CD4-positive, alpha-beta T cell treated with Interleukin-10 for 1 hour (primary cell): ENCODE measurements around the gene IRF4.

Experiments used
- DNase-seq: peaks from one replicate; pipeline ENCODE4 v3.0.0-alpha.2; 2020

Gene IRF4

GRCh38 chr6:391559-392440, at the start of gene IRF4:
Gene IRF4 (plus strand): TSS chr6:391752. CDS start chr6:393153, 1,401 bp downstream.
- peak; percentile 60 for DNase-seq

- no peak for DNase-seq
Measured at GRCh38 chr6:341914-342831, 49.4 kb upstream of the IRF4 start.

GRCh38 chr6:342832-343179, 48.7 kb upstream of the IRF4 start:
- no peak for DNase-seq

- no peak for DNase-seq
Measured at GRCh38 chr6:343226-343935, 48.2 kb upstream of the IRF4 start.

GRCh38 chr6:343960-344815, 47.4 kb upstream of the IRF4 start:
- no peak for DNase-seq

- DNase-seq, result no peak
Measured at GRCh38 chr6:344816-345340, 46.7 kb upstream of the IRF4 start.

GRCh38 chr6:345747-346385, 45.7 kb upstream of the IRF4 start:
- DNase-seq, result no peak

- DNase-seq, result no peak
Measured at GRCh38 chr6:346386-347030, 45.0 kb upstream of the IRF4 start.

GRCh38 chr6:347232-347631, 44.3 kb upstream of the IRF4 start:
- DNase-seq, result no peak

- no peak for DNase-seq
Measured at GRCh38 chr6:347951-348859, 43.3 kb upstream of the IRF4 start.

GRCh38 chr6:348860-349396, 42.6 kb upstream of the IRF4 start:
- no peak for DNase-seq

- no peak for DNase-seq
Measured at GRCh38 chr6:349491-349921, 42.0 kb upstream of the IRF4 start.

- DNase-seq, result no peak
Measured at GRCh38 chr6:350371-350770, 41.2 kb upstream of the IRF4 start.

- DNase-seq, result no peak
Measured at GRCh38 chr6:351011-351866, 40.3 kb upstream of the IRF4 start.

- DNase-seq, result no peak
Measured at GRCh38 chr6:351867-352289, 39.7 kb upstream of the IRF4 start.

GRCh38 chr6:352474-352873, 39.1 kb upstream of the IRF4 start:
- DNase-seq, result no peak

- no peak for DNase-seq
Measured at GRCh38 chr6:352896-353470, 38.6 kb upstream of the IRF4 start.
